ENCODE measurements around the gene KRTAP5-4.
"Not testable (repeated sequence)": the region's sequence is repeated elsewhere in the genome, so short reads cannot be mapped to it uniquely, and the experiment has no call there.

The KRTAP5-4 gene

DNA sequence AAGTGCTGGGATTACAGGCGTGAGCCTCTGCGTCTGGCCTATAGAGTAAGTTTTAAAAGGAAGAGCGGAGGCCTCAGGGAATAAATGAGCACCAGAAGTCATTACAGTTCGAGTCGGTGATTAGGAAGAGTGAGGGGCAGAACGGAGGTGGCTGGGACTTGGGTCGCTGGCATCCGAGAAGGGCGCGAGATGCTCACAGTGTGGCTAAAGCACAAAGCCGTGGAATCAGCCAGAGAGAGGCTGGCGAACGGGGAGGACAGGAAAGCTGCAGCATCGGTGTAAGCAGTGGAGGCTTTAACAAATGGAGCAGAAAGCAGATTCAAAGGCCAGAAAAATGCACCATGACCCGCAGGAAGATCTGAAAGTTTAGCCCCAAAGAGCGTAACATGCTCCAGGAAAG is 2.7 kb upstream of the KRTAP5-4 start:
- H3K4me3 ChIP-seq (ENCODE audit: control insufficient read depth, low read depth, low read length), result no peak overlapping the region
- no peak for DNase-seq (ENCODE audit: low read depth)
- TF ChIP-seq, protein P1, sequence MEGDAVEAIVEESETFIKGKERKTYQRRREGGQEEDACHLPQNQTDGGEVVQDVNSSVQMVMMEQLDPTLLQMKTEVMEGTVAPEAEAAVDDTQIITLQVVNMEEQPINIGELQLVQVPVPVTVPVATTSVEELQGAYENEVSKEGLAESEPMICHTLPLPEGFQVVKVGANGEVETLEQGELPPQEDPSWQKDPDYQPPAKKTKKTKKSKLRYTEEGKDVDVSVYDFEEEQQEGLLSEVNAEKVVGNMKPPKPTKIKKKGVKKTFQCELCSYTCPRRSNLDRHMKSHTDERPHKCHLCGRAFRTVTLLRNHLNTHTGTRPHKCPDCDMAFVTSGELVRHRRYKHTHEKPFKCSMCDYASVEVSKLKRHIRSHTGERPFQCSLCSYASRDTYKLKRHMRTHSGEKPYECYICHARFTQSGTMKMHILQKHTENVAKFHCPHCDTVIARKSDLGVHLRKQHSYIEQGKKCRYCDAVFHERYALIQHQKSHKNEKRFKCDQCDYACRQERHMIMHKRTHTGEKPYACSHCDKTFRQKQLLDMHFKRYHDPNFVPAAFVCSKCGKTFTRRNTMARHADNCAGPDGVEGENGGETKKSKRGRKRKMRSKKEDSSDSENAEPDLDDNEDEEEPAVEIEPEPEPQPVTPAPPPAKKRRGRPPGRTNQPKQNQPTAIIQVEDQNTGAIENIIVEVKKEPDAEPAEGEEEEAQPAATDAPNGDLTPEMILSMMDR (IDR thresholded peaks at IDR 0.05; ENCODE audit: control insufficient read depth, insufficient read depth, low read depth, low read length, missing control alignments), result no peak

DNA sequence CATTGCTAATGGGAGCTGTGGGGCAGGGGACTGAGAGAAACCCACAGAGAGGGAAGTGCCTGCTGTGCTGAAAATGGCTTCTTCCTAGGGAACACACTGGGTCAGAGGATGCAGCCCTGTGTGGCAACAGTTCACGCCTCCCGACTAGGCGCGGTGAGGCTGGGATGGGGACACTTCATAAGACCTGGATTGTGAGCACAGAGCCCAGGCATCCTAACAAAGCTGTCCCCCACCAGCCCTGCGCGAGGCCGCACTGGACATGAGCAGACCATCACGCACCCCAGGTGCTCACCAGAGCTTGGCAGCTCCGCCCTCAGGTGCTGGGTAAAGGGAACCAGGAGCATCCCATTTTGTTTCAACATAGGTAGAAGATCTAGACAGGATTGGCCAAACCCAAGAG is 1.8 kb upstream of the KRTAP5-4 start:
- TF ChIP-seq, protein P1 (IDR thresholded peaks at IDR 0.05; ENCODE audit: control insufficient read depth, insufficient read depth, low read depth, low read length, missing control alignments), result no peak
- no peak for DNase-seq (ENCODE audit: low read depth)
- no peak overlapping the region for H3K4me3 ChIP-seq (ENCODE audit: control insufficient read depth, low read depth, low read length)

DNA sequence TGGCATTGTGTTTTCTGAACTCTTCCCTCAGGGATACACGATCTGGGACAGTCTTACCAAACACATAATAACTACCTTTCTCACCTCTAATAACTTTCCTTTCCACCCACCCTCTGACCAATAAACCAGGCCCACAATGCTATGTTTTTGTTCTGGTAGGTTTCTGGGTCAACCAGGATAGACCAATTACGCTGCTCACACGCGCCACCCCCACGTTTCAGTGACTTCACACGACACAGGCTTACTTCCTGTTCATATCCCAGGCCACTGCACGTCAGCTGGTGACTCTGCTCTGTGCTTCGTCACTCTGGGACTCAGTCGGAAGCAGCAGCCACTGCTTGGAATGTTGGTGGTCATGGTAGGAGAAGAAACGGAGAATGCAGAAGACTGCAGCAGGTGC is 2.5 kb downstream of the KRTAP5-4 start:
- TF ChIP-seq, protein P1 (IDR thresholded peaks at IDR 0.05; ENCODE audit: control insufficient read depth, insufficient read depth, low read depth, low read length, missing control alignments), result no peak
- DNase-seq (ENCODE audit: low read depth), result no peak
- H3K4me3 ChIP-seq (ENCODE audit: control insufficient read depth, low read depth, low read length), result no peak overlapping the region

DNA sequence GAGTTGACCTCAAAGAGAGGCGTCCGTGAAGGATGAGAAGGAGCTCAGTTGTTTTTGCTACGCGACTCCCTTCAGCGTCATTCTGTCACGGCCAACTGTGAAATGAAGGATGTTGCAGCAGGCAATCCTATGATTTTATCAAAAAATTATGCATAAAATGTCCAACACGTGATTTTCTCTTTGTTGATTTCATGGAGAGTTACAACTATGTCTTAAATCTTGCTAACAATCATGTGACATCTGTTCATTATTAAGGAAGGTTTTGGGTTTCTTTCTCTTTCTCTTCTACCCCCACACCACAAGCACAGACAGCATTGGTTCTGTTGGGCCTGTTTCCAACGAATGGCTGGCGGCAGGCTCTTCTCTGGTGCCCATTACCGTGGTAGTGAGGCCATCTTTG is 3.7 kb downstream of the KRTAP5-4 start:
- no peak overlapping the region for H3K4me3 ChIP-seq (ENCODE audit: control insufficient read depth, low read depth, low read length)
- DNase-seq (ENCODE audit: low read depth), result no peak
- TF ChIP-seq, protein P1 (IDR thresholded peaks at IDR 0.05; ENCODE audit: control insufficient read depth, insufficient read depth, low read depth, low read length, missing control alignments), result no peak

DNA sequence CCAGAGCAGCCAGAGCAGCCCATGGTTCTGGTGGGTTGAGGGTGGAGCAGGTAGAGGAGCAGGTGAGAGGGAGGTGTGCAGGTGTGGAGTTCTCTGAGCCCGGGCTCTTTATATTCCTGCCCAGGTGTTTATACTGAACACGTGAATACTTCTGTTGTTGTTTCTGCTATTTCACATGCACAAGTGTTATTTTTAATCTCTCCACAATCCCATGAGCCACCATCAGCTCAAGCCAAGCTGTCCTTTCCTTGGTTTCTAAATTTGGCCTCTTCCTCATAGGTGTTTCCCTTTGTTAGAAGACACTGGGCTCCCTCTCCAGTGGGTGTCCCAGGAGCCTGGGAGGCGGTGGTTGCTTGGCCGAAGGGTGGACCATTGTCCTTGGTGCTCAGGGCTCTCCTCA is 13.6 kb downstream of the KRTAP5-4 start, which contains the start of gene KRTAP5-3:
Gene KRTAP5-3, minus strand, starts transcription at position 101 of the 400 bp plus-strand sequence. Its CDS starts 78 bp downstream, at position 23.
- TF ChIP-seq, protein P1 (IDR thresholded peaks at IDR 0.05; ENCODE audit: control insufficient read depth, insufficient read depth, low read depth, low read length, missing control alignments), result no peak
- H3K4me3 ChIP-seq (ENCODE audit: control insufficient read depth, low read depth, low read length), result no peak within 1 kb of the TSS
- DNase-seq (ENCODE audit: low read depth), result no peak

DNA sequence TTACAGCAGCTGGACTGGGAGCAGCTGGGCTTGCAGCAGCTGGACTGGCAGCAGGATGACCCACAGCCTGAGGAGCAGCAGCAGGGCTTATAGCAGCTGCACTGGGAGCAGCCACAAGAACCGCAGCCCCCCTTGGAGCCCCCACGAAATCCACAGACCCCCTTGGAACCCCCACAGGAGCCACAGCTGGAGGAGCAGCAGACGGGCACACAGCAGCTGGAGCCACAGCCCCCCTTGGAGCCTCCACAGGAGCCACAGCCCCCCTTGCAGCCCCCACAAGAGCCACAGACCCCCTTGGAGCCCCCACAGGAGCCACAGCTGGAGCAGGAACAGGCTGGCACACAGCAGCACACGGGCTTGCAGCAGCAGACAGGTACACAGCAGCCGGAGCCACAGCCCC is 14.0 kb downstream of the KRTAP5-4 start:
- not testable (repeated sequence) for H3K4me3 ChIP-seq (ENCODE audit: control insufficient read depth, low read depth, low read length); DNase-seq (ENCODE audit: low read depth)

DNA sequence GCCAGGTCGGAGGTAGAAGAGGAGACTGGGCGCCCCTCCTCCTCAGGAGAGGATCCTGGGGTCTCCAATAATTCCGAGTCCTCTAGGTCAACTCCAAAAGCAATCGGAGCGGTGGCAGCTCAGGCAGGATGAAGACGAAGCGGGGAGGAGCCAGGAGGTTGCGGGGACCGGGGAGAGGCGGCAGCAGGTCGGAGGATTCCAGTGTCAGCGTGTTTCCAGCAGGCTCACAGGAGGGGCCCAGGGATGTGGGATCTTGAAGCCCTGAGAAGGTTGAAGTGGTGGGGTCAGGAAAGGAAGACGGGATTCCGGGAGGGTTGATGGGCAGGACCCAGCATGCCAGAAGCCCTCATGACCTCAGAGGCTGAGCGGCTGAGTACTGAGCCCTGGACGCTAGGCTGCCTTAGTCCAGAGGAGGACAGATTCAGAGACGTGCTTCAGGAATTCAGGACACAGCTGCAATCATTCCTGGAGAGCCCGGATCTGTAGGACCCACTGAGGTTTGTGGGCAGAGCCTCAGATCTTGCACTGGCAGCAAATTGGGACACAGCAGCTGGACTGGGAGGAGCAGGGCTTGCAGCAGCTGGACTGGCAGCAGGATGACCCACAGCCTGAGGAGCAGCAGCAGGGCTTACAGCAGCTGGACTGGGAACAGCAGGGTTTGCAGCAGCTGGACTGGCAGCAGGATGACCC is 14.6 kb downstream of the KRTAP5-4 start:
- not testable (repeated sequence) for H3K4me3 ChIP-seq (ENCODE audit: control insufficient read depth, low read depth, low read length); DNase-seq (ENCODE audit: low read depth)

DNA sequence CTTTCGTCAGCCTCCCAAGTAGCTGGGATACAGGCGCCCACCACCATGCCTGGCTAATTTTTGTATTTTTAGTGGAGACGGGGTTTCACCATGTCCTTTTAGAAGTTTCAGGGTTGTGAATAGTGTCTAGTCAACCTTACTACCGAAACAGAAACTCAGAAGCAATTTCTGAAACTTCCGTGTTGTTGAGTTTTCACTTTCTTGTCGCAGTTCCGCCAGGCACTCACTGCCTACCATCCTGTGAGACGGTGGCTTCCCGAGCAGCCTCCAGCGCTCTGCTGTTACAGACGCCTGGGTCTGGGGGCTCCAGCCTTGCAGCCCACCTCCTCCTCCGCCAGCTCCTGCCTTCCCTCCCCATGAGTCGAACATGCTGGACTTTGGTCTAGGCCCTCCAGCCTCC is 16.0 kb downstream of the KRTAP5-4 start:
- not testable (repeated sequence) for DNase-seq (ENCODE audit: low read depth); H3K4me3 ChIP-seq (ENCODE audit: control insufficient read depth, low read depth, low read length)

All from AG09309 (cell line).